Measurements from ENCODE around the gene C21orf58. TPM values are rescaled to one million over a fixed set of nuclear protein-coding genes. Genes with fewer than 3 reads are reported as not detected.

C21orf58 gene
- total RNA-seq, 4 donors from 2014 or later = 2.2 to 4.8 (median 2.3) TPM

- WGBS, 2 donors = 94 to 96% methylated on average over 10 of the region's 10 CpGs
- TF ChIP-seq, protein P1, sequence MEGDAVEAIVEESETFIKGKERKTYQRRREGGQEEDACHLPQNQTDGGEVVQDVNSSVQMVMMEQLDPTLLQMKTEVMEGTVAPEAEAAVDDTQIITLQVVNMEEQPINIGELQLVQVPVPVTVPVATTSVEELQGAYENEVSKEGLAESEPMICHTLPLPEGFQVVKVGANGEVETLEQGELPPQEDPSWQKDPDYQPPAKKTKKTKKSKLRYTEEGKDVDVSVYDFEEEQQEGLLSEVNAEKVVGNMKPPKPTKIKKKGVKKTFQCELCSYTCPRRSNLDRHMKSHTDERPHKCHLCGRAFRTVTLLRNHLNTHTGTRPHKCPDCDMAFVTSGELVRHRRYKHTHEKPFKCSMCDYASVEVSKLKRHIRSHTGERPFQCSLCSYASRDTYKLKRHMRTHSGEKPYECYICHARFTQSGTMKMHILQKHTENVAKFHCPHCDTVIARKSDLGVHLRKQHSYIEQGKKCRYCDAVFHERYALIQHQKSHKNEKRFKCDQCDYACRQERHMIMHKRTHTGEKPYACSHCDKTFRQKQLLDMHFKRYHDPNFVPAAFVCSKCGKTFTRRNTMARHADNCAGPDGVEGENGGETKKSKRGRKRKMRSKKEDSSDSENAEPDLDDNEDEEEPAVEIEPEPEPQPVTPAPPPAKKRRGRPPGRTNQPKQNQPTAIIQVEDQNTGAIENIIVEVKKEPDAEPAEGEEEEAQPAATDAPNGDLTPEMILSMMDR (IDR thresholded peaks at IDR 0.05) = no peak
- no peak for TF ChIP-seq POLR2A (IDR thresholded peaks at IDR 0.05)
- intact Hi-C loops (cut with DNase I; ENCODE audit: low total_unique reads) = no loop called here
- no peak for DNase-seq (ENCODE audit: low spot score in 2 of 2)
- no peak overlapping the region for H3K4me3 ChIP-seq (ENCODE audit: low read depth, poor library complexity, severe bottlenecking)
Measured at GRCh38 chr21:46361176-46361575, 37.5 kb upstream of the C21orf58 start.

DNA sequence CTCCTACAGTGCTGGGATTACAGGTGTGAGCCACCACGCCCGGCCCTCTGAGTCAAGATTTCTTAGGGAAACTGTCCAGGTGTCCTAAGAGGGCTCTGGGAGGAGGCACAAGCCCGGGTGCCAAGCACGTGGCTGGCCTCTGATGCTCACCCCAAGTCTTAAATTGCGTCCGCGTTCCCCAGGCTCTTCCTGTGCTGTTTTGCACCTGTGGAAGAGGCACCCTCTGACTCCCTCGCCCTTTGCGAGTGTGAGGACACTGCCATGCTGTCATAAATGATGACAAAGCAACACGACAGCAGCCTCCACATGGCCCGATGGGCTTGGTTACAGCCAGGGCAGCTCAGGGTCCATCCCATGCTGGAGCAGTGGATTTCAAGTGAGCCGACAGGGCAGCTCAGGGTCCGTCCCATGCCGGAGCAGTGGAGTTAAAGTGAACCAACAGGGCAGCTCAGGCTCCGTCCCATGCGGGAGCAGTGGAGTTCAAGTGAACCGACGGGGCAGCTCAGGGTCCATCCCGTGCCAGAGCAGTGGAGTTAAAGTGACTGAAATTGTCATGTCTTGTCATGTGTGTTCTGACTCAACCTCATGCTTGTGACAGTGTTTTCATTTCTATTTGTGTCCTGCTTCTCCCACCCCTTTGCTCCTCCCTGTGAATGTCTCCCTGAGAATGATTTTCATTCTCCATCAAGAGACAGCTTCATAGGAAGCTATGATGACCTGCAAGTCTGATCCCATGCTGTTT is 34.2 kb upstream of the C21orf58 start:
- no peak for TF ChIP-seq POLR2A (IDR thresholded peaks at IDR 0.05)
- TF ChIP-seq, protein P1 (IDR thresholded peaks at IDR 0.05) = no peak
- intact Hi-C loops (cut with DNase I; ENCODE audit: low total_unique reads) = no loop called here
- 93 to 97% methylated on average over 19 of the region's 19 CpGs for WGBS, 2 donors
- no peak overlapping the region for H3K4me3 ChIP-seq (ENCODE audit: low read depth, poor library complexity, severe bottlenecking)
- no peak for DNase-seq (ENCODE audit: low spot score in 2 of 2)

GRCh38 chr21:46357335-46357604 is 33.6 kb upstream of the C21orf58 start:
- H3K4me3 ChIP-seq (ENCODE audit: low read depth, poor library complexity, severe bottlenecking) = no peak overlapping the region
- DNase-seq (ENCODE audit: low spot score in 2 of 2) = no peak
- WGBS, 2 donors = 88 to 90% methylated on average over 4 of the region's 4 CpGs
- no peak for TF ChIP-seq POLR2A (IDR thresholded peaks at IDR 0.05)
- TF ChIP-seq, protein P1 (IDR thresholded peaks at IDR 0.05) = no peak
- intact Hi-C loops (cut with DNase I; ENCODE audit: low total_unique reads) = no loop called here

GRCh38 chr21:46356494-46357334 is 33.0 kb upstream of the C21orf58 start:
- intact Hi-C loops (cut with DNase I; ENCODE audit: low total_unique reads) = no loop called here

DNA sequence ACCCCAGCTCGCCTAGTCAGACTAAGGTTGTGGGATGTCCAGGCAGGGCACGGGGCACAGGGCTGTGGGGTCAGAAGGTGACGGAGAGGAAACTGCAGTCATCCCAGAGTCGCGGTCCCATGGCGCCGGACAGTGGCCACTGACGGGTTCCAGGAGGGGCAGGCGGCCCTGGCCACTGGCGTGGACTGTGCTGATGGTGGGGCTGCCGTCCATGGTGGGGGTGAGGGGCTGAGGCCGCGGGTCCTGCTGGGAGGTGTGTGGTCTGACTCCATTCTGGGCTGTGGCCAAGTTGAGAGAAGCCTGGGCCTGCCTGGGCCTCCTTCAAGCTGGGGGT is 32.3 kb upstream of the C21orf58 start:
- no peak for DNase-seq (ENCODE audit: low spot score in 2 of 2)
- intact Hi-C loops (cut with DNase I; ENCODE audit: low total_unique reads) = no loop called here
- TF ChIP-seq, protein P1 (IDR thresholded peaks at IDR 0.05) = no peak
- TF ChIP-seq POLR2A (IDR thresholded peaks at IDR 0.05) = no peak
- WGBS, 2 donors = 94 to 97% methylated on average over 12 to 13 of the region's 13 CpGs
- H3K4me3 ChIP-seq (ENCODE audit: low read depth, poor library complexity, severe bottlenecking) = no peak overlapping the region

More at GRCh38 chr21:46356494-46357334, 33.0 kb upstream of the C21orf58 start:
- TF ChIP-seq POLR2A (IDR thresholded peaks at IDR 0.05) = no peak
- TF ChIP-seq, protein P1 (IDR thresholded peaks at IDR 0.05) = no peak
- H3K4me3 ChIP-seq (ENCODE audit: low read depth, poor library complexity, severe bottlenecking) = no peak overlapping the region
- 88 to 89% methylated on average over 18 to 23 of the region's 23 CpGs for WGBS, 2 donors
- DNase-seq (ENCODE audit: low spot score in 2 of 2) = no peak
